OCI-M2 (cell line): ENCODE measurements around the gene FBRSL1.

Experiments used
- DNase-seq: peaks from one replicate; lab custom pipeline; 2025; ENCODE audit not compliant: unreplicated experiment; lab: John Stamatoyannopoulos, UW

The FBRSL1 gene

DNA sequence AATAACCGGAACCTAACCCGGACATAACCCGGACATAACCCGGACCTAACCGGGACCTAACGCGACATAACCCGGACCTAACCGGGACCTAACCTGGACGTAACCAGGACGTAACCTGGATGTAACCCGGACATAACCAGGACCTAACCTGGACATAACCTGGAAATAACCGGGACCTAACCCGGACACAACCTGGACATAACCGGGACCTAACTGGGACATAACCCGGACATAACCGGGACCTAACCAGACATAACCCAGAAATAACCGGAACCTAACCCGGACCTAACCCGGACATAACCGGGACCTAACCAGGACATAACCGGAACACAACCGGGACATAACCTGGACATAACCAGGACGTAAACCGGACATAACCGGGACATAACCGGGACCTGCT, 6.7 kb upstream of the FBRSL1 start:
- no peak for DNase-seq

DNA sequence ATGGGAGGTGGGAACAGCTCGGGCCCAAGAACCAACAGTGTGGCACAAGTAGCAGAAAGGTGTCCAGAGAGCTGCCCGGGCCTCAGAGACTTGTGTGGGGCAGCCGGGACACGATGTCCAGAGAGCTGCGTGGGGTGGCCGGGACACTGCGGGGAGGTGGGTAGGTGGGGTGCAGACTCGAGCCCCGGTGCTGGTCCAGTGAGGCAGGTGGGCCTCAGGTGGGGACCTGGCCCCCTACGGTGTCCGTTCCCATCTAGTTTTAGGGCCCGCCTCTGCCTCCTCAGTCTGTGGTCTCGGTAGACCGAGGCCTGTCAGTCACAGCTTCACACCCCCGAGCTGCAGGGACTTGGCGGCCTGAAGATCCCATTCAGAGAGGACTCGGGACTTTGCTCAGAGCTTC, 6.3 kb upstream of the FBRSL1 start:
- no peak for DNase-seq

DNA sequence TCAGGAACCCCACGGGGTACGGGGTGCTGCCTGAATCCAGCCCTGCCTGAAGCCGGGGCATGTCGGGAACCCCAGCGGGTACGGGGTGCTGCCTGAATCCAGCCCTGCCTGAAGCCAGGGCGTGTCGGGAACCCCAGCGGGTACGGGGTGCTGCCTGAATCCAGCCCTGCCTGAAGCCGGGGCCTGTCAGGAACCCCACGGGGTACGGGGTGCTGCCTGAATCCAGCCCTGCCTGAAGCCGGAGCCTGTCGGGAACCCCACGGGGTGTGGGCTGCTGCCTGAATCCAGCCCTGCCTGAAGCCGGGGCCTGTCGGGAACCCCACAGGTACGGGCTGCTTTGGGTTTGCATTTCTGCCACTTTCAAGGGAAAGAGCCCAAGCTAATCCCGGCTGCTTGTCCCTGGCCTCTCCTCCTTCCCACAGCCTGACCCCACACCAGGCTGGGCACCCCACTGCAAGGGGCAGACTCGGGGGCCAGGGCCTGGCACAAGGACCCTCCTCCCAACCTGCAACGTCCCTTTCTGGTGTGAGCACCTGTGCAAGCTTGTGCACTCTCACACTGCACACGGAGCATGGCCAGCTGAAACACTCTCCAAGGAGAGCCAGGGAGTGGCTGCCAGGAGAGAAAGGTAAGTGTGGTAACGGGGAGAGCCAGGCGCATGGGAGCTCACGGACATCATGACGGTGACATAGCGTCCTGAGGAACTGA, 5.6 kb upstream of the FBRSL1 start:
- no peak for DNase-seq

DNA sequence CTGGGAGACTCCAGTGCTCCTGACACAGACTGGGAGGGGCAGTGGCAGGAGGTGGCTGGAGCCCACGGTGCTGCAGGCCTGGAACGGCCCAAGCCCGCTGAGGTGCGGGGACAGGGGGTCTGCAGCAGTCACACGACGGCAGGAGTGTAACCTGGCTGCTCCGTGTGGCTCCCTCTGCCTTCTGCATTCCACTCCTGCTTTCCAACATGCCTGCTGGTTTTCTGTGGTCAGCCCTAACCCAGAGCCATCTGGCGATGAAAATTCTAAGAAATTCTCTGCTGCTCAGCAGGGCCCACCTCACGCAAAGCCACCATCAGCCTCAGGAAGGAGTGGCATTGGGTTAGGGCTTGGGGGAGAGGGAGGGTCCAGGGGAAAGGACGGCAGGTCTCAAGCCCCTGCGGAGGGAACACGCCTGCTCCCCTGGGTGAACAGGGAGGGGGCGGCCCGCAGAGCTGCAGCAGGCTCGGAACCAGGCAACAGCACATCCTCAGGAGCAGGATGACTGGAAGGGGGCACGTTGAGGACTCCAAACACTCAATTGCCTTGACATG, 5.0 kb upstream of the FBRSL1 start:
- no peak for DNase-seq

DNA sequence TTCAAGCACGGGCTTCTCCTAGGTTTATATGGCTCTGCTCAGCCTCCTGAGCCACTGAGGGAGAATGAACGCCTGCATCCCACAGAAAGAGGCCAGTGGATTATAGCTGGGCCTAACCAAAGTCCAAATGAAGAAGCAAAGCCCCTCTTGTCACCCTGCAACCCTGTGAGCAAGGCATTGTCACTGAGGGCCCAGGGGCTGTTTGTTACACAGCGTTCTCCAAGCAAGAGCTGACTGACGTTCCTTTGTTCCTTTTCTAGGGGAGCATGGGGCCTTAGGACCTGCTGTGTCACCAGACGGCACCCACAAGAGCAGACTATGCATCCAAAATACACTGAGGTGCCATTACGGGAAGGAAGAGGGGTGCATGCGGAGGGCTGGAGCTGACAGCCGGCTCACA, 4.3 kb upstream of the FBRSL1 start:
- no peak for DNase-seq

DNA sequence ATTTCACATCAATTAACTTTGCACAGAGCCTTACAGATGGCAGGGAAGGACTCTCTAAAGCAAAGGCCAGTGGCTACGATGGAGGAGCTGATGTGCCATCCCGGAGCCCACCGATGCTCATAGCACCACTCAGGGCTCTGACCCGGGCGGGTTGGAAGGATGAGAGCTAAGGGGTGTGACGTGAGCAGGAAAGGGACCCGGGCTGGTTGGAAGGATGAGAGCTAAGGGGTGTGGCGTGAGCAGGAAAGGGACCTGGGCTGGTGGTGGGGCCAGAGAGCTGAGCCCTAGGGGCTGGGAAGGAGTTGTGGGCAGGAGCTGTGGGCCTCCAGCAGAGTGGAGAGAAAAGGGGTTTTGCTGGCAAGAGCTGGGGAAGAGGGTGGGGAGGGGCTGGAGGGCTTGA, 3.8 kb upstream of the FBRSL1 start:
- DNase-seq: no peak

DNA sequence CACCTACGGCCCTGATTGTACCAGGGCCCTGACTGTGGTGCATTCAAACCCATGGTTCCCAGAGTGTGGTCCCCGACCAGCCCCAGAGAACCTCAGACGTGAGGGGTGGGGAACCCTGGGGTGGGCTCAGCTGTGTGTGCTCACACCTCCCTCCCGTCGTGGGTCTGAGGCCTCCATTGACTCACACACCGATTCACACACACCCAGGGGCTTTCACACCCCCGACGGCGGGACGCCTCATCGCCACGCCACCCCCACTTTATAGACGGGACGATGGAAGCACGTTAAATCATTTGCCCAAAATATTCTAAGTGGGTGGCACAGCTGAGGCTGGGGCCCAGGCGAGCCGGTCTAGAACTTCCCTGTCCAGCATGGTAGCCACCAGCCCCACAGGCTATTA, 3.4 kb upstream of the FBRSL1 start:
- no peak for DNase-seq

DNA sequence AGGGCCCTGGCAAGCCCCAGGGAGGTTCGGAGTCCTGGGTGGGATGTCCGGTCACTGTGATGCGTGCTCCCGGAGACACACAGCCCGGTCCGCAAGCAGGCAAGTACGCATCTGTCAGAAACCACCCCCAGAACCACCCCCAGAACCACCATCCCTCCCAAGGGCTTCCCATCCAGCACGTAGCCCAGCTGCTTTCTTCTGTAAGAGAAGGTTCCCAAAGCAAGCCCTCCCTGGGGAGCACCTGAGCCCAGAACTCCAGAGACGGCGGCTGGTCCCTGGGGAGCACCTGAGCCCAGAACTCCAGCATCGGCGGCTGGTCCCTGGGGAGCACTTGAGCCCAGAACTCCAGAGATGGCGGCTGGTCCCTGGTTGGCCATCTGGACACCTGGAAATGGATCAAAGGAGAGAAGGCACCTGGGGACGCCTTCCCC, 2.6 kb upstream of the FBRSL1 start:
- DNase-seq: no peak

DNA sequence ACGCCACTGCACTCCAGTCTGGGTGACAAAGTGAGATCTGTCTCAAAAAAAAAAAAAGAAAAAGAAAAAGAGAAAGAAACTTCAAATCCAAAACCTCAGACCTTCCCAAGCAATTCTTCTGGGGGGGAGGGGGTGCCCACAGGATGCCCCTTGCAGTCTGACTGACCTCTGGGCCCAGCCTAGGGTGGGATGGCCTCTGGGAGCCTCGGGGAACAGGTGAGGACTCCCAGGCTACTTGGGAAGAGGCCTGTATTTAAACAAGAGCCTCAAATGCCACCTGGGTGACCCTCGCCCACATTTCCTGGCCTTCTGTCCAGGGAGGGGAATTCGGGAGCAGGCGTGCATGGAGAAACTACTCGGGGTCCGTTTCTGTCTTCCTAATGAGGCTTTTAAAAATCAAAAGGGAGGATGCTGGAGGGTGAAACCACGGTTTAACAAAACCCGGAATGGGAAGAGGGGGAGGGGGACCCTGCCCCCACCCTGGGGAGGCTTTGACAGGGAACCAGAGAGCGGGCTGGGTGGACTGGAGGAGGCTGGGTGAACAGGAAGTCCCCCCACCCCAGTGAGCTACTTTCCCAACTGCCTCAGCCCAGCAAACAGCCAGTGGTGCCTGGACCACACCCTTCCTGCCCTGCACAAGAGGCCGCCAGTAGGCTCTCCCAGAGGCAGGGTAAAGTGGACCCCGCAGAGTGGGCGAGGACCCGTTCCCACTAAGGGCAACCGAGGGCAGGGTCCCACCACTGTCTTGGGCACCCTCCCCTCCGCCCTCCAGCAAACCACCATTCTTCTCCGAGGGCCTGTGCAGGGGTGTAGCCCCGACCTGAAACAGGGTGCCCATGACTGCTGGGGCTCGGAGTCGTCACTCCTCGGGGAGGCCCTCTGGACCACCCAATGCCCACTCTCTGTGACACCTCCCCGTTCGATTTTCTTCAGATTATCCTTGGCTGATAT, 1.5 kb upstream of the FBRSL1 start:
- peak; percentile 62 for DNase-seq

DNA sequence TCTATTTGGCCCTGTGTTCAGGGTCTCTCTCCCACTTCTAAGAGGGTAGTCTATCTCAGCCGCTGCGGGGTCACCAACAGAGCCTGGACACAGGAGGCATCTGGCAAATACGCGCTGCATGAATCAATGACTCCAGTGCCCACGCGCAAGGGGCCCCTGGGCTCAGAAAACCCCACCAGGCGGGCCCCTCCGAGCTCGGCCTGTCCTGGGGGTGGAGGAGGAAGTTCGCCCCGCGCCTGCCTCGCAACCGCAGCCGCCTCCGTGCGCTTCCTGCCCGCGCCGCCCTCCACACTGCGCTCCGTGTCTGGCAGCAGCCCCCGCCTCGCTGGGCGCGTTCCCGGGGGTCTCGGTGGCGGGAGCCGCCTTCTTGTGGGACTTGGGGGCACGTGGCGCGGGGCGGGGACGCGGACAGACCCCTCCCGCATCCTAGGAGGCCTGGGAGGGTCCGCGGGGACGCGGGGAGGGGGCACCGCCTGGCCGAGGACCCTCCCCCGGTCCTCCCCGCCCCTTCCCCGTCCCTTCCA, 811 bp upstream of the FBRSL1 start:
- DNase-seq: no peak

DNA sequence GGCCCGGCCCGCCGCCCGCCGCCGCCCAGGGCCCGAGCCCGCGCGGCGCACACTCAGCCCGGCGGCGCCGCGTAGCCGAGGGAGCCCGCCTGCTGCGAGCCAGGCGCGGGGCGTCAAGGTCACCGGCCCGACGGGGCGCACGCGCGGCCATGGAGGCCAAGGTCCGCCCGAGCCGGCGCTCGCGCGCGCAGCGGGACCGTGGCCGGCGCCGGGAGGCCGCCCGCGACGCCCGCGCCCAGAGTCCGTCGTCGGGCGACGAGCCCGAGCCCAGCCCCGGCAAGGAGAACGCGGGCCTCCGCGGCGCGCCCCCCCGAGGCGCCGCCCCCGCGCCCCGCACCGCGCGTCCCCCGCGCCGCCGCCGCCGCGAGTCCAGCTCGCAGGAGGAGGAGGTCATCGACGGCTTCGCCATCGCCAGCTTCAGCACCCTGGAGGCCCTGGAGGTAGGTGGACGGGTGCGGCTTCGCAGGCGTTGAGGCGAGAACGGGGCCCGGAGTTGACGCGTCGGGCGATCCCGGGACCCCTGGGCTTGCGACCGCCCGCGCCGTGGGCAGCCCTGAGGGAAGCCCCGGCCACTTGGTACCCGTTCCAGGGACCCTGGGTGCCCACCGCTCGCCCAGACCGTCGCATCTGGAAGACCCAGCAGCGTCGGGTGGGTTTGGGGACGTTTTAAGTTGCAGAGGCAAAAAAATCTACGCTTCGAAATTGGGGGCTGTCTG, 629 bp downstream of the FBRSL1 start:
- no peak for DNase-seq

DNA sequence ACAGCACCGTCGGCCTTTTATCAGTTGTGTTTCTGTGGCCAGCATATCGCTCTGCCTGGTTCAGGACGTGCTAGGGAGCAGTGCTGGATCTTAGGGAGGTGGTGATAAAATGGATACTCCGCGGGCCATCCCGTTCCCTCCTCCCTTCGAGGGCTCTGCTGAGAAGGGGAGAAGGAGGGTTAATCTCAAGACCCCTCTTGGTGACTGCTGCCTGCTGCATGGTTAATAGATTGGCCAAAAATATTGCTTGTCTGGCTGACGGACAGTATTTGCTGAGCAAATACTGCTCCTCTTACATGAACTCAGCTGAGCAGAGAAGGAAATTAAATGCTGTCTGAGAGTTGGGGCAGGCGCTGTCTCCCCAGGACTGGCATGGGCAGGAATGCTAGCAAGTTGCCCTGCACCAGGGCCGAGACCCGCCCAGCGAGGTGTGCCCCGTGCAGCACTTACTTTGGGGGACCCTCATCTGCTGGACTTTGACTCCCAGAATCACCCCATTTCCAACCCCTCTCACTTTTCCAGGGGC, 1.2 kb downstream of the FBRSL1 start:
- no peak for DNase-seq

DNA sequence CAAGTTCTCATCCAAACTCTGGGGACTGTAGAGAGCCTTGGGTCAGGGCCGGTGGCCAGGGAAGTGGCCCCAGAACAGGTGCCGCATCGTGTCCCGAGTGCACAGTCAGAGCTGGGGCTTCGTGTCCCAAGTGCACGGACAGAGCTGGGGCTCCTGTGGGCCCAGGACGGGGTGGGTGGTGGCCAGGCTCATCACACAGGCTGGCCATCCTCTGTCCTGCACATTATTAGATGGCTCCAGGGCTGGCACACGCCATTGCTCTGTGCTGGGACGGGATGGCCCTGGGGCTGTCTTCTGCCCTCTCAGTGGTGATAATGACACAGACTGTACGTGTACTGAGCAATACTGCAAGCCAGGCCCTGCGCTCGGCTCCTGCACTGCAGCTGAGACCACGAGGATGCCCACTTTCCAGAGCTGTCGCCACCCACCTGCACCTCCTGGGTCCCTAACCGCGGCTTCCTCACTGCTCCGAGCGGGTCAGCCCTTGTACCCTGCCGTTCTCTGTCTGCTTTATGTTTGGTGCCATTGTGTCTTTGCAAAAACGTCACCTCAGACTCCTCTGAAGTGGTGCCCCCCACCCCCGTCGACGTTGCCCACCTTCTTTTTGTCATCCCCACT, 1.9 kb downstream of the FBRSL1 start:
- no peak for DNase-seq

DNA sequence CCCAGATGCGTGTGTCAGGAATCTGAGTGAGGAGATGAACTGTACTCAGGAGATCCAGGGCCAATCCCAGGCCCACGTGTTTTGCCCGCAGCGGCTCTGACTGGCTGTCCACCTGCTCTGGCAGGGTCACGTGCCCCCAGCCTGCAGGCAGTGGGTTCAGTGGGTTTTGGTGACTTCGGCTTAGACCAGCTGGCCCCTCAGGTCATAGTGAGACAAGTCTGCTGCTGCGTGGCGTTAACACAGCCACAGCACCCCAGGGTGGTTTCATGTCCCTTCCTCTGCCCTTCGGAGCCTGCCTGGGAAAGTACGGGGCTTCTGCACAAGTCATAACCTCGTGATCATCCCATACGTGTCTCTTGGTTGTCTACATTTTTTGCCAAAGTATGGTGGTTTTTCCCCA, 2.6 kb downstream of the FBRSL1 start:
- no peak for DNase-seq

DNA sequence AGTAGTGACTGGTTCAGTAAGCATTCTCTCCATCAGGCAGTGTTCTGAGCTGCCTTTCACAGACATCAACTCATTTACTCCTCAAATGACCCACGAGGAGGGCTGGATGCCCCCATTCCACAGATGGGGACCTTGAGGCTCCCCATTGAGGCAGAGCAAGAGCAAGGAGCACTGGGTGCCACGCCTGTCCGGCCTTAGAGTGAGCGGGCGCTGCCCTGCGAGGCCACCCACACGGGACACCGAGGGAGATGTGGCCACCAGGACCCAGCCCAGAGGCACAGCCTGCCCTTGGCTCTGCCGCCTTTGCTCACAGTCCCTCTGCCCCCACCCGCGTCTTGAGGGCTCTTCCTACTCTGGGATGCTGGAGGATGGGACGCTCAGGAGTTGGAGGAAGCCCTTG, 3.0 kb downstream of the FBRSL1 start:
- DNase-seq: no peak

DNA sequence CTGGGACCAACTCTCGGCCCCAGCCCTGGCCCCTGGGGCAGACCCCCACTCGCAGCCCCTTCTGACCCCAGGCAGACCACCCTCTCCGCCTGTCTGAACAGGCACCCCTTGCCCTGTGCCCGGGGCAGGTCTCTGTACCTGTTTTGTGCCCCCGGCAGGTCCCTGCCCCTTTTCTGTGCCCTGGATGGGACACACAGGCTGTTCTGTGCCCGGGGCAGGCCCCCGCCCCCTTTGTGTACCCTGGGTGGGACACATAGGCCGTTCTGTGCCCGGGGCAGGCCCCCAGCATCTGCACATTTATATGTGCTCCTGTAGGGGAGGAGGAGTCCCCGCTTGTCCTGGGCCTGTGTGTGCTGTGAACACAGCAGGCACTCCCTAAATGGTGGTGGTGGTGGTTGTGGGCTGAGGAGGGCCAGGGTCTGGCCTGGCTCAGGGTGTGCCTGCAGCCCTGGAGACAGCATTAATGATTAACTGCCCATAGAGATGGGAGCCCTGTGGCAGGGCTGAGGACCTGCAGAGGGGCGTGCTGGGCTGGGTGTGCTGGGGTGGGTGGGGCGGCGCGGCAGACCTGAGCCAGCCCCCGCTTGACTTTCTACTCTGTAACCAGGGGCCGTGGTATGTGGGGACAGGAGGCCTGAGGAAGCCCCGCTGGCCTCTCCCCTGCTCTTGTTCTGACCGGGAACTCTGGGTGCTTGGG, 3.7 kb downstream of the FBRSL1 start:
- DNase-seq: no peak

DNA sequence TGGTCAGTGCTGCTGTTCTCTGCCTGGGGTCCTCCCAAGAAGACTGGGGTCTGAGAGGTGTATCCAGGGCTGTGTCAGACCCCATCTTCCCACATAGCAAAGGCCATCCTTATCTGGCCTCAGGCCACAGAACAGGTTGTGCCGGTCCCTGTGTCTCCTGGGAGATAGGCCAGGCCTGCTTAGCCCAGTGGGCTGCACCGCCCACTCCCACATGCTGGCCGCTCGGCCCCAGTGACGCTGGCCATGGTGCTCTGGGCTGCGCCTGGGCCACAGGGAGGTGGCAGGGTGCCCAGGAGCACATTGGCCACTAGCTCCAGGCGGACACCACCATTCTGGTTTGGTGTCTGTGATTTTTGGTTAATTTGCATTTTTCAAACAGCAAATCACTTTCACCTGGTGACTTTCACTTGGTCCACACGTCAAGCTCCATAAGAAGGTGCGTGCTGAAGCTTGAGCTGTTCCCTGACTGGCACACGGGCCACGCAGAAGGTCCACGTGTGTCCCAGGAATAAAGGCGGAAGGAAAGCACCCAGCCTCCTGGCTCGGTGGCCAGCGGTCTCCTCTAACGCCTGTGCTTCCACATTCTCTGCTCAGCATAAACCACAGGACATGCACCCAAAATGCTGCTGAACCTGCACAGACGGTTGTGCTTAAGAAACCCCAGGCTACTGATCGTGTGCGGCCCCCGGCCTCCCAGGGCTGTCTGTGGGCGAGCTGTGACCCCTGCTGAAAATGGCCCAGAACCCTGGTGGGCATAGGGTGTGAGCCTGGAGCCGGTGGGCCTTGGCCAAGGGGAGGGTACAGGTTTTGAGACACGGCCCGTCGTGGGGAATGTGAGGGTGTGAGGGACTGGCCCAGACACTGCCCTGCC, 4.6 kb downstream of the FBRSL1 start:
- DNase-seq: no peak

DNA sequence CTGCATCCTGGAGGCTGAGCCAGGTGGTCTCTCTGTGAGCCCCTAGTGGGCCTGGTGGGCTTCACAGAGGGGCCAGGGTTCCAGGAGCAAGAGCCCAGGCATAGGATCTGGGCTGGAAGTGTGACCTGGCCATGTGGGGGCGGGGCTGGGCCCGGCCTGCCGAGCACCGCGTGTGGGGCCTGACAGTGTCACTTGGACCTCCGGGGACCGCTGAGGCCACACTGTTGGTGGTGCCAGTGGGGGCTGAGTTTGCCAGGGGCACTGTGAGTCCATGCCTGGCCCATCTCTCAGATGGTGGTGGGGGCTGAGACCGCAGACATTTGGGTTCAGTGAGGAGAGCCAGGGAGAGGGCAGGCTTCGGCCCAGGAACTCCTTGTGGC, 5.2 kb downstream of the FBRSL1 start:
- no peak for DNase-seq
